Breast epithelium (tissue), 4 donors: ENCODE data around the gene SLC39A3. TPM values are rescaled to one million over a fixed set of nuclear protein-coding genes. Genes with fewer than 3 reads are reported as not detected.

ENCODE experiments used
- DNase-seq, 2 donors: peaks; one replicate each; pipeline ENCODE4 v3.0.0-alpha.2; 2019; ENCODE audit warnings: low spot score in 2 of 2
- H3K27ac ChIP-seq, 2 donors: fragments of 200-600 bp; sonication (generic) in 1 of 2; one replicate each; pipeline ENCODE4 v1.5.1; 2016 to 2019; ENCODE audit warnings: mild to moderate bottlenecking in 1 of 2
- H3K27me3 ChIP-seq, 2 donors: fragments of 200-600 bp; sonication (generic) in 1 of 2; one replicate each; pipeline versions ENCODE4 v1.5.1 to v1.6.0; 2017 to 2019; ENCODE audit warnings: control low read depth in 1 of 2, mild to moderate bottlenecking in 1 of 2
- H3K36me3 ChIP-seq: fragments of 200-600 bp; one replicate; pipeline ENCODE4 v1.5.1; 2019
- H3K4me1 ChIP-seq, 2 donors: fragments of 200-600 bp; sonication (generic); one replicate each; pipeline ENCODE4 v1.5.1; 2016 to 2019; ENCODE audit warnings: control low read depth in 1 of 2
- H3K4me3 ChIP-seq, 3 donors: fragments of 200-600 bp; sonication (generic); 1 replicate in 2 of 3; 2 replicates in 1 of 3; pipeline ENCODE4 v1.5.1; 2016 to 2019; ENCODE audit warnings: mild to moderate bottlenecking in 3 of 3, moderate library complexity in 2 of 3
- H3K9me3 ChIP-seq, 2 donors: fragments of 200-600 bp; sonication (generic) in 1 of 2; one replicate each; pipeline ENCODE4 v1.5.1; 2016 to 2019; ENCODE audit warnings: control low read depth in 1 of 2
- CTCF ChIP-seq, 3 donors: fragments of 450-650 bp; IDR thresholded peaks; one replicate each; pipeline ENCODE4 v1.5.1; 2016 to 2017; ENCODE audit warnings: antibody characterized with exemption in 3 of 3, mild to moderate bottlenecking in 3 of 3, moderate library complexity in 3 of 3
- POLR2A ChIP-seq: fragments of 450-650 bp; IDR thresholded peaks from one replicate; pipeline ENCODE4 v1.6.1; 2016; ENCODE audit warnings: antibody characterized with exemption, mild to moderate bottlenecking, moderate library complexity
- POLR2AphosphoS5 ChIP-seq, 3 donors: sonication (generic); formaldehyde crosslinking; IDR thresholded peaks; one replicate each; pipeline ENCODE4 v1.6.1; 2017; ENCODE audit warnings: antibody characterized with exemption in 3 of 3
- intact Hi-C: fragments of 100-400 bp; cut with DNase I; formaldehyde crosslinking; loops from one replicate; pipeline ENCODE4 v1.15.1; 2023; ENCODE audit warnings: low total_unique reads
- total RNA-seq, 3 donors: library from RNA; depleted of rRNA; stranded (reverse); fragments of >200 nt; gene quantifications; one replicate each; pipeline ENCODE4 v1.1.0, GENCODE V29; 2016

The SLC39A3 gene
- total RNA-seq, 3 donors from 2014 or later: 23.8 to 36.1 (median 27.2) TPM

GRCh38 chr19:2711172-2711874, 28.5 kb downstream of the SLC39A3 start:
- no peaks in the 10 kb centered on the region for H3K4me1 ChIP-seq
- no peak overlapping the region for H3K27ac ChIP-seq
- H3K9me3 ChIP-seq: peaks cover 5 to 9% of the 10 kb centered on the region in 2 donors
- H3K36me3 ChIP-seq: no peaks in the 10 kb centered on the region
- H3K27me3 ChIP-seq: no peaks in the 10 kb centered on the region
- intact Hi-C loops: no loop called here
- H3K4me3 ChIP-seq: no peak overlapping the region
- no peak for DNase-seq
- TF ChIP-seq POLR2A (no peak), CTCF (IDR thresholded peaks at IDR 0.05) (no peak), POLR2AphosphoS5 (IDR thresholded peaks at IDR 0.05) (no peak)

GRCh38 chr19:2706251-2706650, 33.6 kb downstream of the SLC39A3 start:
- DNase-seq: no peak
- Histone ChIP-seq H3K27me3 (no peaks in the 10 kb centered on the region), H3K4me3 (no peak overlapping the region), H3K36me3 (no peaks in the 10 kb centered on the region), H3K9me3 (no peaks in the 10 kb centered on the region), H3K27ac (no peak overlapping the region), H3K4me1 (no peaks in the 10 kb centered on the region)
- TF ChIP-seq POLR2AphosphoS5 (IDR thresholded peaks at IDR 0.05): no peak
- TF ChIP-seq POLR2A: no peak
- TF ChIP-seq CTCF (IDR thresholded peaks at IDR 0.05): no peak
- intact Hi-C loops: no loop called here

- TF ChIP-seq POLR2AphosphoS5 (IDR thresholded peaks at IDR 0.05): no peak
- no peak for TF ChIP-seq CTCF (IDR thresholded peaks at IDR 0.05)
- no peak for TF ChIP-seq POLR2A
- Histone ChIP-seq H3K9me3 (no peaks in the 10 kb centered on the region), H3K4me3 (no peak overlapping the region), H3K36me3 (no peaks in the 10 kb centered on the region), H3K4me1 (no peaks in the 10 kb centered on the region), H3K27me3 (no peaks in the 10 kb centered on the region), H3K27ac (no peak overlapping the region)
- no peak for DNase-seq
- intact Hi-C loops: no loop called here
Measured at GRCh38 chr19:2703691-2704216, 36.1 kb downstream of the SLC39A3 start.

GRCh38 chr19:2703077-2703437, 36.8 kb downstream of the SLC39A3 start:
- Histone ChIP-seq H3K27ac (peak overlapping the region; percentile 26 to 48), H3K9me3 (no peaks in the 10 kb centered on the region), H3K4me1 (no peaks in the 10 kb centered on the region), H3K4me3 (peak overlapping the region in 2 of 3 donors; percentile 67 to 91), H3K36me3 (no peaks in the 10 kb centered on the region), H3K27me3 (no peaks in the 10 kb centered on the region)
- intact Hi-C loops: no loop called here
- TF ChIP-seq POLR2A (no peak), POLR2AphosphoS5 (IDR thresholded peaks at IDR 0.05) (no peak), CTCF (IDR thresholded peaks at IDR 0.05) (no peak)
- no peak for DNase-seq

GRCh38 chr19:2702170-2703076, 37.4 kb downstream of the SLC39A3 start, which contains the start of gene GNG7:
TSS of gene GNG7 (minus strand) at chr19:2702694. CDS start at chr19:2520688, 182,006 bp downstream.
- intact Hi-C loops: no loop called here
- peak; percentile 95 for DNase-seq

More at GRCh38 chr19:2702170-2703076, 37.4 kb downstream of the SLC39A3 start, which contains the start of gene GNG7:
- Histone ChIP-seq H3K27ac (peak within 1 kb of the TSS; percentile 63 to 77), H3K36me3 (no peaks in the 10 kb centered on the region), H3K4me3 (peak within 1 kb of the TSS; percentile 43 to 91 (median 67)), H3K9me3 (no peaks in the 10 kb centered on the region), H3K4me1 (no peaks in the 10 kb centered on the region), H3K27me3 (no peaks in the 10 kb centered on the region)
- TF ChIP-seq POLR2AphosphoS5 (IDR thresholded peaks at IDR 0.05): no peak
- TF ChIP-seq CTCF (IDR thresholded peaks at IDR 0.05): no peak
- no peak for TF ChIP-seq POLR2A
